Cardiac muscle cell (in vitro differentiated cells and primary cell): ENCODE measurements around the gene MYLK. TPM values are rescaled to one million over a fixed set of nuclear protein-coding genes. Genes with fewer than 3 reads are reported as not detected.

ENCODE experiments used
- DNase-seq, 2 donors: peaks; one replicate each; pipeline versions ENCODE4 v3.0.0 to v3.0.0-alpha.2; 2010 to 2017; ENCODE audit warnings: low read depth in 1 of 2, low spot score in 1 of 2
- H3K27ac ChIP-seq: fragments of 200-600 bp; sonication (generic); 2 replicates; pipeline ENCODE4 v1.5.1; 2016
- H3K27me3 ChIP-seq: fragments of 200-600 bp; sonication (generic); 2 replicates; pipeline ENCODE4 v1.6.0; 2016; ENCODE audit warnings: control low read depth
- H3K36me3 ChIP-seq: fragments of 200-600 bp; sonication (generic); 2 replicates; pipeline ENCODE4 v1.5.1; 2016; ENCODE audit warnings: control low read depth
- H3K4me1 ChIP-seq: fragments of 200-600 bp; sonication (generic); 2 replicates; pipeline ENCODE4 v1.8.1; 2017; ENCODE audit warnings: low read depth, mild to moderate bottlenecking, mixed run types
- H3K4me3 ChIP-seq: fragments of 200-600 bp; sonication (generic); 2 replicates; pipeline ENCODE4 v1.5.1; 2016; ENCODE audit warnings: mild to moderate bottlenecking
- H3K9me3 ChIP-seq: fragments of 200-600 bp; sonication (generic); 2 replicates; pipeline ENCODE4 v1.5.1; 2017; ENCODE audit warnings: low read depth, mild to moderate bottlenecking, control low read depth
- polyA plus RNA-seq: library from polyadenylated mRNA; unstranded; fragments of >200 nt; fragmentation: Nextera tagmentation; extraction: Ambion mirVana; gene quantifications from 2 replicates; pipeline ENCODE4 v1.2.1, GENCODE V29; 2016
- total RNA-seq: library from RNA; depleted of rRNA; stranded (reverse); fragments of >200 nt; gene quantifications from 2 replicates; pipeline ENCODE4 v1.2.3, GENCODE V29; 2016
- TF ChIP-seq, protein P1 (sequence below): IDR thresholded peaks from 2 replicates; pipeline ENCODE4 v1.5.1; 2012; ENCODE audit warnings: low read depth, mild to moderate bottlenecking, low read length

MYLK gene
- total and polyA plus RNA-seq, 2 experiments from 2014 or later = 2.0 to 5.8 TPM

- Histone ChIP-seq H3K4me1 (peaks cover 4% of the 10 kb centered on the region), H3K9me3 (no peaks in the 10 kb centered on the region), H3K36me3 (no peaks in the 10 kb centered on the region), H3K27me3 (no peaks in the 10 kb centered on the region), H3K27ac (no peak overlapping the region), H3K4me3 (no peak overlapping the region)
- TF ChIP-seq, protein P1, sequence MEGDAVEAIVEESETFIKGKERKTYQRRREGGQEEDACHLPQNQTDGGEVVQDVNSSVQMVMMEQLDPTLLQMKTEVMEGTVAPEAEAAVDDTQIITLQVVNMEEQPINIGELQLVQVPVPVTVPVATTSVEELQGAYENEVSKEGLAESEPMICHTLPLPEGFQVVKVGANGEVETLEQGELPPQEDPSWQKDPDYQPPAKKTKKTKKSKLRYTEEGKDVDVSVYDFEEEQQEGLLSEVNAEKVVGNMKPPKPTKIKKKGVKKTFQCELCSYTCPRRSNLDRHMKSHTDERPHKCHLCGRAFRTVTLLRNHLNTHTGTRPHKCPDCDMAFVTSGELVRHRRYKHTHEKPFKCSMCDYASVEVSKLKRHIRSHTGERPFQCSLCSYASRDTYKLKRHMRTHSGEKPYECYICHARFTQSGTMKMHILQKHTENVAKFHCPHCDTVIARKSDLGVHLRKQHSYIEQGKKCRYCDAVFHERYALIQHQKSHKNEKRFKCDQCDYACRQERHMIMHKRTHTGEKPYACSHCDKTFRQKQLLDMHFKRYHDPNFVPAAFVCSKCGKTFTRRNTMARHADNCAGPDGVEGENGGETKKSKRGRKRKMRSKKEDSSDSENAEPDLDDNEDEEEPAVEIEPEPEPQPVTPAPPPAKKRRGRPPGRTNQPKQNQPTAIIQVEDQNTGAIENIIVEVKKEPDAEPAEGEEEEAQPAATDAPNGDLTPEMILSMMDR = no peak
- no peak for DNase-seq
Measured at GRCh38 chr3:123568875-123569274, 315.3 kb downstream of the MYLK start.

GRCh38 chr3:123568034-123568433 is 316.1 kb downstream of the MYLK start:
- Histone ChIP-seq H3K27me3 (no peaks in the 10 kb centered on the region), H3K9me3 (no peaks in the 10 kb centered on the region), H3K4me1 (peaks cover 4% of the 10 kb centered on the region), H3K36me3 (no peaks in the 10 kb centered on the region), H3K27ac (no peak overlapping the region), H3K4me3 (no peak overlapping the region)
- TF ChIP-seq, protein P1 = no peak
- DNase-seq = no peak

DNA sequence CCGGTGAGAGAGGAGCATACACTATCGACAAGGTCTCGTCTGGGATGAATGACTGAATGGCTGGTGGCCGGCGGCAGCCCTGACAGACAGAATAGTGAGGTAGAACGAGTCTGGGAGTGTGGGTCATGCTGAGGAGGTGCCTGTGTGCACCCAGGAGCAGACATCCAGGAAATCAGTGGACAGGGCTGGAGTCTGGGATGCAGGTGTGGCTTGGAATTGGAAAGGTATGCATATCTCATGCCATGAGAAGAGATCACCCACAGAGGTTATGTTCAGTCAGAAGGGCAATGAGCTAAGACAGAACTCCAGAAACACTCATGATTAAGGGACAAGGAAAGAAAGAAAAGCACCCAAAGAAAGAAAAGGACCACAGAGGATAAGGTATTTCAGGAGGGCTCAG is 320.1 kb downstream of the MYLK start:
- H3K27me3 ChIP-seq = no peaks in the 10 kb centered on the region

GRCh38 chr3:123562547-123562946 is 321.6 kb downstream of the MYLK start:
- Histone ChIP-seq H3K36me3 (no peaks in the 10 kb centered on the region), H3K9me3 (no peaks in the 10 kb centered on the region), H3K4me3 (no peak overlapping the region), H3K27ac (no peak overlapping the region), H3K27me3 (no peaks in the 10 kb centered on the region), H3K4me1 (no peaks in the 10 kb centered on the region)
- TF ChIP-seq, protein P1 = no peak
- DNase-seq = no peak

More for the DNA sequence above, 320.1 kb downstream of the MYLK start:
- no peaks in the 10 kb centered on the region for H3K9me3 ChIP-seq
- H3K4me3 ChIP-seq = no peak overlapping the region
- H3K4me1 ChIP-seq = peaks cover 3% of the 10 kb centered on the region
- no peak overlapping the region for H3K27ac ChIP-seq
- TF ChIP-seq, protein P1 = no peak
- H3K36me3 ChIP-seq = no peaks in the 10 kb centered on the region
- DNase-seq = no peak

DNA sequence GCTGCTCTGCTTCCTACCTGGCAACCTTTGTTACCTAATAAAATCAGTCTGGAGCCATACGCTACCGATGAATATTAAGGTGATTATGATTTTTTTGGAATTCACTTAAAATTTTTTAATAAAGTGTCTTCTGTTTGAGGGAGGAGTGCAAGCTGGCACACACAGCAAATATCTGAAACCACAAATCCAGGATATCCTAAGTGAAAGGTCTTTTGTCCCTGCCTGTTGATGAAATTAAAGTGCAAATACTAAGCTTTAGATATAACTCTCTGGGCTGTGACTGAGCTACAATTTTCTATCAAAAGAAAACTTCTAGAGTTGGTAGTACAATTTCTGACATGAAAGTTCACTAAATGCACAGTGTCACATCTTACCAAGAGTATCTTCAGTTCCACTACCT is 322.9 kb downstream of the MYLK start:
- Histone ChIP-seq H3K36me3 (no peaks in the 10 kb centered on the region), H3K27ac (no peak overlapping the region), H3K9me3 (no peaks in the 10 kb centered on the region), H3K4me1 (no peaks in the 10 kb centered on the region), H3K4me3 (no peak overlapping the region), H3K27me3 (no peaks in the 10 kb centered on the region)
- TF ChIP-seq, protein P1 = no peak
- no peak for DNase-seq

Other genes with a start within 250 kb of the MYLK start
- gene CCDC14, start 76.9 kb upstream of the MYLK start, total RNA-seq = 21.4 and 45.5 TPM in 2 replicates
- 16.9 and 29.3 TPM in 2 replicates for gene CCDC14, start 76.9 kb upstream of the MYLK start, polyA plus RNA-seq
- gene ROPN1, start 107.8 kb upstream of the MYLK start, total RNA-seq = not detected in 2 replicates
- gene ROPN1, start 107.8 kb upstream of the MYLK start, polyA plus RNA-seq = not detected in 2 replicates
- gene KALRN, start 149.0 kb upstream of the MYLK start, total RNA-seq = 42.8 and 59.3 TPM in 2 replicates
- gene KALRN, start 149.0 kb upstream of the MYLK start, polyA plus RNA-seq = 33.9 and 37.6 TPM in 2 replicates